OCI-LY3 (cell line): Measurements from ENCODE around the gene C1QTNF9.

Experiments used
- H2AFZ ChIP-seq: fragments of 200-600, 300-600 bp; shearing (Covaris generic); 2 replicates; pipeline ENCODE4 v1.6.0; 2014; ENCODE audit warnings: antibody characterized with exemption, low read depth, low read length
- H3K27ac ChIP-seq: fragments of 200-600, 300-600 bp; sonication (generic); 2 replicates; pipeline ENCODE4 v1.5.1; 2014; ENCODE audit warnings: mild to moderate bottlenecking, low read length, moderate library complexity, mixed read lengths
- H3K27me3 ChIP-seq: fragments of 200-600, 300-600 bp; sonication (generic); 2 replicates; pipeline ENCODE4 v1.6.1; 2014; ENCODE audit warnings: low read depth, low read length, mixed read lengths
- H3K36me3 ChIP-seq: fragments of 200-600, 300-600 bp; sonication (generic); replicated peaks from 2 replicates; pipeline ENCODE3; 2014; ENCODE audit warnings: low read depth, low read length, mixed read lengths
- H3K4me1 ChIP-seq: fragments of 300-600, 200-600 bp; sonication (generic); 2 replicates; pipeline ENCODE4 v1.6.1; 2014; ENCODE audit warnings: low read length, mixed read lengths
- H3K4me2 ChIP-seq: fragments of 200-600, 300-600 bp; sonication (generic); 2 replicates; pipeline ENCODE4 v1.6.1; 2014; ENCODE audit warnings: low read length, mixed read lengths
- H3K4me3 ChIP-seq: fragments of 300-600, 200-600 bp; sonication (generic); 2 replicates; pipeline ENCODE4 v1.5.1; 2014; ENCODE audit warnings: antibody characterized with exemption, mild to moderate bottlenecking, low read length, moderate library complexity
- H3K79me2 ChIP-seq: fragments of 300-600, 200-600 bp; shearing (Covaris generic); 2 replicates; pipeline ENCODE4 v1.6.1; 2014; ENCODE audit warnings: mild to moderate bottlenecking, low read length, mixed read lengths
- H3K9ac ChIP-seq: fragments of 300-600, 200-600 bp; shearing (Covaris generic); 2 replicates; pipeline ENCODE4 v1.6.0; 2014; ENCODE audit warnings: mild to moderate bottlenecking, low read length, moderate library complexity
- H3K9me3 ChIP-seq: fragments of 200-600, 300-600 bp; shearing (Covaris generic); 2 replicates; pipeline ENCODE4 v1.6.1; 2014; ENCODE audit warnings: low read length, mixed read lengths; ENCODE audit not compliant: insufficient read depth
- H4K20me1 ChIP-seq: fragments of 200-600, 300-600 bp; sonication (generic); 2 replicates; pipeline ENCODE4 v1.6.1; 2016; ENCODE audit warnings: low read length, mixed read lengths; ENCODE audit not compliant: insufficient read depth
- CTCF ChIP-seq: fragments of 200-600, 300-600 bp; sonication (generic); IDR thresholded peaks from 2 replicates; pipeline ENCODE4 v1.5.1; 2014; ENCODE audit warnings: antibody characterized with exemption, low read length, low read depth
- EZH2phosphoT487 ChIP-seq: fragments of 200-600 bp; shearing (Covaris generic); IDR thresholded peaks from 2 replicates; pipeline ENCODE4 v1.6.1; 2018; ENCODE audit warnings: antibody characterized with exemption, mixed run types, low read depth

Gene C1QTNF9

GRCh38 chr13:24271231-24271600 is 38.2 kb upstream of the C1QTNF9 start:
- peaks cover 51% of the 10 kb centered on the region for H3K4me1 ChIP-seq
- H3K4me3 ChIP-seq: peak overlapping the region; percentile 71
- no peak for TF ChIP-seq CTCF
- no peak for TF ChIP-seq EZH2phosphoT487
- no peaks in the 10 kb centered on the region for H3K36me3 ChIP-seq
- H3K4me2 ChIP-seq: peak overlapping the region; percentile 80
- H2AFZ ChIP-seq: peak overlapping the region; percentile 80
- H3K9me3 ChIP-seq: no peaks in the 10 kb centered on the region
- no peaks in the 10 kb centered on the region for H3K79me2 ChIP-seq
- no peaks in the 10 kb centered on the region for H3K27me3 ChIP-seq
- H4K20me1 ChIP-seq: no peaks in the 10 kb centered on the region
- H3K27ac ChIP-seq: peak overlapping the region; percentile 25
- H3K9ac ChIP-seq: peak overlapping the region; percentile 54

- Histone ChIP-seq H3K4me1 (peaks cover 56% of the 10 kb centered on the region), H3K4me2 (peak overlapping the region; percentile 80), H3K9ac (peak overlapping the region; percentile 54)
These were observed 37.6 kb upstream of the C1QTNF9 start for GRCh38 chr13:24271601-24272451.

GRCh38 chr13:24272452-24273161 is 36.8 kb upstream of the C1QTNF9 start:
- H3K4me1 ChIP-seq: peaks cover 56% of the 10 kb centered on the region
- no peaks in the 10 kb centered on the region for H3K27me3 ChIP-seq
- no peak overlapping the region for H3K27ac ChIP-seq
- H3K79me2 ChIP-seq: no peaks in the 10 kb centered on the region
- H3K36me3 ChIP-seq: no peaks in the 10 kb centered on the region
- H3K4me3 ChIP-seq: peak overlapping the region; percentile 71
- H3K9ac ChIP-seq: peak overlapping the region; percentile 54; the same call in 1 of the 2 replicates
- H3K9me3 ChIP-seq: no peaks in the 10 kb centered on the region
- H2AFZ ChIP-seq: no peak overlapping the region
- no peaks in the 10 kb centered on the region for H4K20me1 ChIP-seq
- H3K4me2 ChIP-seq: peak overlapping the region; percentile 80
- TF ChIP-seq CTCF (no peak), EZH2phosphoT487 (no peak)

More at GRCh38 chr13:24271601-24272451, 37.6 kb upstream of the C1QTNF9 start:
- Histone ChIP-seq H3K79me2 (no peaks in the 10 kb centered on the region), H2AFZ (peak overlapping the region; percentile 60), H3K27ac (peak overlapping the region; percentile 25), H3K36me3 (no peaks in the 10 kb centered on the region), H4K20me1 (no peaks in the 10 kb centered on the region), H3K27me3 (no peaks in the 10 kb centered on the region), H3K9me3 (no peaks in the 10 kb centered on the region), H3K4me3 (peak overlapping the region; percentile 71)
- TF ChIP-seq EZH2phosphoT487 (no peak), CTCF (no peak)

- Histone ChIP-seq H3K27ac (peak overlapping the region; percentile 62), H3K4me3 (no peak overlapping the region; the same call in 1 of the 2 replicates), H3K4me2 (peak overlapping the region; percentile 64), H3K79me2 (no peaks in the 10 kb centered on the region), H4K20me1 (no peaks in the 10 kb centered on the region), H3K27me3 (no peaks in the 10 kb centered on the region), H2AFZ (no peak overlapping the region), H3K36me3 (no peaks in the 10 kb centered on the region), H3K9ac (peak overlapping the region; percentile 2; the same call in 1 of the 2 replicates), H3K9me3 (no peaks in the 10 kb centered on the region), H3K4me1 (peaks cover 56% of the 10 kb centered on the region)
- no peak for TF ChIP-seq EZH2phosphoT487
These were observed 35.5 kb upstream of the C1QTNF9 start for GRCh38 chr13:24273926-24274325.
